HG03095 (cell line): ENCODE results near the gene GDF15.

Source experiments
- ATAC-seq: cut with Tn5 transposase; IDR thresholded peaks from one replicate; pipeline ENCODE4 v1.9.1; 2021; ENCODE audit warnings: moderate library complexity; ENCODE audit not compliant: unreplicated experiment

Gene GDF15

DNA sequence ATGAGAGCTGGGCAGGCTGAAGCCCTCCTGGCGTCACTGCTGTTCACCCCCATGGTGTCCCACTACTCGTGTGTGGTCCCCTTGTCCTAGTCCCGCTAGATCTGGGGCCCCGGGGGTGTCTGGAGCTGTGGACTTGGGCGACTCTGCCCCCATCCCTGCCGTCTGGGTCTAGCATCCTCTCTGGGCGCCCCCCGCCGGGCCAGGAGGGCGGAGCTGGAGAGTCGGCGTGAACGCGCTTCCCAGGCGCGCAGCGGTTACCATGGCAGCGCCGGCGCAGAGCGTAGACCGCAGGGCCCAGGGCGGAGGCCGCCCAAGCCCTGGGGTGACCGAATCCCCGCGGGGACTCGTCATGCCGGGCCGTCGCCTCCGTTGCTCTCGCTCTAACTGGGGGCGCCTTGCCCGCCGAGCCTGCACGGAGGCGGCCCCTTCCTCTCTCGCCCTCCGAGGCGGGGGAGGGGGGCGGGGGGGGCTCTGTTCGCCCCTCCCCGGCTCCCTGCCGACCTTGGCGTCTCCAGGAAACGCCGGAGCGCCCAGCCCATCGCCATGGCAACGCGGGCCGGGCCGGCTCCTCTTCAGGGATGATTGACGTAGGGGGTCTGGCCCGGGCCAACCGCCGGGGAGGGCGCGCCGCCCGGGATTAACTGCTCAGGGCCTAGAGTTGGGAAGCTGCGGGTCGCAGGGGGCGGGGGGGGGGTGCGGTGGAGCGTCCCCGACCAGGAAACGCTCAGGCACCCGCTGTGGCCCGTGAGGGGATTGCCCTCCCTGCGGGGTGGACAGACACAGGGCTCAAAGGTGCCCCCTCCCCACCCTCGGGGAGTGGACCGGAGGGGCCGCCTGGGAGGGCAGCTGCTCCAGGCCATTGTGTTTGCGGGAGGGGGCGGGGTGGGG lies 43.1 kb downstream of the GDF15 start:
- ATAC-seq = peak; percentile 53

GRCh38 chr19:18429717-18430416 lies 43.9 kb downstream of the GDF15 start:
- no peak for ATAC-seq

DNA sequence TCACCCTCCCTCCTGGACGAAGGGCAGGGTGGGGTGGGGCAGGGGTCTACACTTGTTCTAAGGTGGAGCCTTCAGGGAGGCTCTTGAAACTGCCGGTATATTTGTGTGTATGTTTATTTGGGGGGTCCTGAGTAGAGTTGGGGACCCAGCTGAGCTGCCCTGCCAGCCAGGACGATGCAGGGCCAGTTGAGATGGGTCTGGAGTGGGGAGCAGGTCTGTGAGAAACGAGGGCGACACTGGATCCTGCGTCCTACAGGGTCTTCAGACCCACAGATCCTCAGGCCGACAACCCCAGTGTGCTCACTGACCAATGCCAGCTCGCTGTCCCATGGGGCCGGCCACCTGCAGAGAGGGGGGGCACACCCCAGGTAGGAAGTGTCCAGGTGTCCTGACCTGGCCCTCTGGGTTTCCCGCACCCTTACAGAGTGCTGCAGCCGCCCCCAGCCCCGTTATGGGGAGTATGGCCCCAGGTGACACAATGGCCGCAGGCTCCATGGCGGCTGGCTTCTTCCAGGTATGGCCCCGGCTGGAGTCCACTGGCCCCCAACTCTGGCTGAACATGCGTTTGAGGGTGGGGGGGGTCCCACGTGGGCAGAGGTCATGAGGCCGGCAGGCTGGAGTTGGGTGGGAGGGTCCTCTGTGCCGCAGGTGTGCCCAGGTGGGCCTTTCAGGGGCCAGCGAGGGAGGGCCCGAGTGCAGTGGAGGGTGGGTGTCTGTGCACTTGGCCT lies 44.6 kb downstream of the GDF15 start:
- no peak for ATAC-seq

- ATAC-seq = no peak
These were observed 45.6 kb downstream of the GDF15 start for GRCh38 chr19:18431351-18432197.

GRCh38 chr19:18432275-18433014 lies 46.5 kb downstream of the GDF15 start:
- ATAC-seq = no peak

DNA sequence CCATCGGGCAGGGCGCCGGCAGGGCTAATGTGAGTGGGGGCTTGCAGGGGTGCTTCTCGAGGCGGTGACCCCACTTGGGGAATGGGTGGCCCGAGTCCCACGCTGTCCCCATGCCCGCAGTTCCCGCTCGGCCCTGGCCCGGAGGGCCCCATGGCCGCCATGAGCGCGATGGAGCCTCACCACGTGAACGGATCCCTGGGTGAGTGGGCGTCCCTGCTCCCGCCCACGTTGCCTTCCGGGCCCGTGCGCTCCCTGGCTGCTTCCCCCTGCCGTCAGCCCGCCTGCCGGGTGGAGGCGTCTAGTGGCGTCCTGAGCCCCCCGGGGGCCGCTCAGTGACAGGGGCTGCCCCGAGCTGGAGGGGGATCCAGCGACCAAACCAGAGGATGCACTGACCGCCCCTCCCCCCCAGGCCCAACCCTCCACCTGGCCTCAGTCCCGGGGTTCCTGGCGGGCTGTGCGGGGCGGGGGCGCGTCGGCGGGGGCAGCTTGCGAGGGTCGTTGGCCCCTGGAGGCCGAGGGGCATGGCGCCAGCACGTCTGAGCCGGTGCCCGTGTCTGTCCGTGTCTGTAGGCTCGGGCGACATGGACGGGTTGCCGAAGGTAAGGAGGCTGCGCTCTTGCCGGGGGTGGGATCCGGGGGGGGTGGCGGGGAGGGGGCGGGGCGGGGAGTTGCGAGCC lies 47.2 kb downstream of the GDF15 start:
- no peak for ATAC-seq

DNA sequence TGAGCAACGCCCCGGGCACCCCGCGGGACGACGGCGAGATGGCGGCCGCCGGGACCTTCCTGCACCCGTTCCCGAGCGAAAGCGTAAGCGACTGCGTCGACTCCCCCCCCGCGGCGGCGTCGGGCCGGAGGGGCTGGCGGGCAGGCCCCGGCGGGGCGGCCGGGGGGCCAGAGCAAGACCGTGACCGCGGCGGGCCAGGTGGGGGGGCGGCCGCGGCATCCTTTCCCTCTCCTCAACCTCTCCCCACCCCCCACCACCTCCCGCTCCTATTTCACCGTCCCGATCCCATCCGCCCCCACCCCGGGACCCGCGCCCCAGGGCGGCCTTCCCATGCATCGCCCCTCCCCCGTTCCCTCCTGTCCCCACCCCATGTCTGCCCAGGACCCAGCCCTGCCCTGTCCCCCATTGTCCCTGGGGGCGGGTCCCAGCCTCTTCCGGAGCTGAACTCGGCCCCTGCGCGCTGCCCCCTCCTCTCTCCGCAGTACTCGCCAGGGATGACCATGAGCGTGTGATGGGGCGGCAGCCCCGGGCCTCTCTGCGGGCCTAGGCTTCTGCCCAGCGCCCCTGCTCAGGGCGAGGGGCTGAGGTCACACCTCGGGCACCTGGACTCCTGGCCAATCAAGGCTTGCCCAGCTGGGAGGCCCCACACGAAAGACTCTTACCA lies 47.9 kb downstream of the GDF15 start:
- ATAC-seq = no peak

GRCh38 chr19:18434411-18435175 lies 48.6 kb downstream of the GDF15 start:
- ATAC-seq = no peak

DNA sequence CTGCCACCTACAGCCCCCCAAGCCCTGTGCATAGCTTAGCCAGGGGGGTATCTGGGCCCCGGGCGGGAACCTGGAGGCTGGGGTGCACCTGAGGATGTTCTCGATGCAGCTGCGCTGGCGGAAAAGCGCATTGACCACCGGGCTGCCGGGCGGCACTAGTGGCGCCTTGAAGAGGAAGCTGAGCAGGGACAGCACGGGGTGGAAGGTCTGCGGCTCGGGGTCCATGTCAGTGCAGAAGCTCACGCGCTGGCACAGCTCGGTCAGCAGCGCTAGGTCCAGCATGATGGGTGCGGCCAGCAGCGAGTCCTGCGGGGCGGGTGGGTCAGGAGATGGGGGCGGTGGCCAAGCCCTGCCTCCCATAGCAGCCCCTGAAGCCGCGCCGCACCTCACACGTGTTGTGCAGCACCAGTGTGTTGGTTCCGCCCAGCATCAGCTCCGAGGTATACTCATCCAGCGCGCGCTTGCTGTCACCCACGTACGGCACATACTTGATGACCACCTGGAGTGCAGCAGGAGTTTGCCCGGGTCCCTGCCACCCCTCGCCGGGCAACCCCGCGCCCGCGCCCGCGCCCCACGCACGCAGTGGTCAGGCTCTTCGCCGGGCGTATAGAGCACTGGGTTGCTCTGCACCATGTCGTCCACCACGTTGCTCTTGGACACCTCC lies 49.4 kb downstream of the GDF15 start:
- ATAC-seq = no peak

DNA sequence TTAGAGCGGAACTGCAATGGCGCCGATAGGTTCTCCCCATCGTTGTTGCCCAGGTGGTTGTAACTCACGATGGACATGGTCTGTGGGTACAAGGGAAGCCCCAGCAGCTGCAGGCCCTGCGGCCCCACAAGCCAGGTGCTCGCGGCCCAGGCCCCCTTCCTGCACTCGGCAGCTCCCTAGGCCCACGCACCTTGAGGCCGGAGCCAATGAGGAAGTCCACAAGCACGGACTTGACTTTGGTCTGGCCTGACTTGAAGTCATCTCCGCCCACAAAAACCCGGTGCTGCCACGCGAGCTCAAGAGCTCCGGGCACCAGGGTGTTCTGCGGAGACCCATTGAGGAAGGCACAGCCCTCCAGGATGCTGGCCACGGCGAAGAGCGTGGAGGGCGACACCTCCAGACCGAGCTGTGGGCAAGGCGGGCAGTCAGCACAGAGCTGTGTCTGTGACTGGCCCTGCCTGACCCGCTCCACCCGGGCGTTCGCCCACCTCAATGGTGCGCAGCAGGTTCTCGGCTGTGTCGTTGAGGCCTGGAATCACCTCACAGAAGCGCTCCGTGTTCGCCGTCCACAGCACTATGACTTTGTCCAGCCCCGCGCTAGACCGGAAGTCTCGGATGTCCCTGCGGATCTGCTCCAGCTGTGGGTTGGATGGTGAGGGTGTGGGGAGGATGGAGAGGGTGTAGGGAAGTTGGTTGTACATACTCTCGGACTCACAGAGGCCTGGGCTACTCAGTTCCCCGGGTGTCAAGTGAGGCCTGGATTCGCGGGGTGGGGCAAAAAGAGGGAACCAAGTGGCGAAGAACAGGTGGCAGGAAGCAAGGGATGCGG lies 50.1 kb downstream of the GDF15 start:
- no peak for ATAC-seq

DNA sequence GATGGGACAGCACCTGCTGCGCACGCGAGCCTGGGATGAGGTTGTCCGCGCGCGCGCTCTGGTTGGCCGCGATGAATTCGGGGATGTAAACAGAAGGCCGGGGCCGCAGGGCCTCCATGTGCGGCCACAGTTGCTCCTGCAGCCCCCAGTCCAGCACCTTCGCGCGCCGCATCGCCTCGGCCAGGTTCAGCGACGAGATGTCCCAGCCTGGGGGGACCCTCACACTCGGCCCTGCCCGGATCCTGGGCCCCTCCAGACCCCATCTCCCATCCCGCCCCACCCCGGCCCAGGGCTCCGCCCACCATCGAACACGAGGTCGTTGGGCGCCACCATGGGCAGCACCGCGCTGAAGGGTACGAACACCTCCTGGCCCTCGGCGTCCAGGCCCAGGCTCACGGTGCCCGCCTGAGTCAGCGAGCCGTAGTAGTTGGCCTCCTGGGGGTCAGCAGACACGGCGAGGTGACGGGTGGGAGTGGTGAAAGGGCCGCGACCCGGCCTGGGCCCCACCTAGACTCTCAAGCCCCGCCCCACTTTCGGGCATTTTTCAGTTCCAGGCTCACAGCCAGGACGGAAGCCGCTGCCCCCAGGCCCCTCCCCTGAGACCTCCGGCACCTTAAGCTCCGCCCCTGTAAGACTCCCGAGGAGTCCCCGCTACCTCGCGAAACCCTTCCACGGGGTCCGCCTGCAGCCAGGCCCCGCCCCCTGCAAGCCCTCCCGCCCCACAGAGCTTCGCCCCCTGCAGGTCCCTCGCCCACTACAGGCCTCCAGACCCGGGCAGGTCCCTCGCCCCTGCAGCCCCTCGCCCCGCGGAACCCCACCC lies 50.9 kb downstream of the GDF15 start:
- peak; percentile 45 for ATAC-seq

DNA sequence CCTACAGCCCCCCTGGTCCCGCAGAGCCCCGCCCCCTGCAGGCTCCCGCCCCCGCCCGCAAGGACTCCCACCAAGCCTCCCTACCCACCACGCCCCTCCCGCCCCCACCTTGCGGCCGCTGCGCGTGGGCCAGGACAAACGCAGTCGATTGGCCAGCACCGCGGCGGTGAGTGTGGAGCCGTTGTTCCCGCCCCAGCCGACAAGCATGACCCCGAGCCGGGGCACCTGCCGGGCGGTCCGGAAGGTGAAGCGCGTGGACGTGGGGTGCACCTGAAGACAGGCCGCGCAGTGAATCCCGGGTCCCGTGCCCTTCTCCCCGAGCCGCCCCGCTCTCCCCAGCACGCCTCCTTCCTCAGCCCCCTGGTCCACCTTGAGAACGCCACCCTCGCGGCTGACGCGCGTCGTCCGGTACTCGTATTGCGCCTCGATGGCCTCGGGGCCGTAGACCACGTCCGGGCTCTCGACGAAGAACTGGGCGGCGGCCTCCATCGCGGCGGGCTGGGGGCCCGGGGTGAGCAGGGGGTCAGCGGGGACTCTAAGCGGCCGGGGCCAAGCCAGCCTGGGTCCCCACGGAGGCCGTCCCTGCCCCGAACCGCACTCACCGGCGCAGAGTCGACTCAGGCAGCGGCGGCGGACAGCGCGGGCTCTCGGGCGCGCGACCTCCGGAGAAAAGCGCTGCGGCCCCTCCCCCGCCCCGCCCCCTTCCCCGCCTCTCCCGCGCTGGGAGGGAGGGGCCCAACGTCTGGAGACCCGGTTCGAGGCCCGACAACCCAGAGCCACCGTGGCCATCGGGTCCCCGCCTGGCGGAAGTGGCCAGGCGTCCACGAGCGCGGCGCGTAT lies 51.8 kb downstream of the GDF15 start, which contains the start of gene ISYNA1:
Gene ISYNA1 (minus strand): TSS at position 643 of the 840 bp plus-strand sequence. CDS start 154 bp downstream, at position 489.
- no peak for ATAC-seq

- ATAC-seq = no peak
These were observed 52.5 kb downstream of the GDF15 start for GRCh38 chr19:18438331-18439024.
